ENCODE results near the gene TARS2.

- no peak for TF ChIP-seq POLR2A (IDR thresholded peaks at IDR 0.05)
- TF ChIP-seq, protein P1, sequence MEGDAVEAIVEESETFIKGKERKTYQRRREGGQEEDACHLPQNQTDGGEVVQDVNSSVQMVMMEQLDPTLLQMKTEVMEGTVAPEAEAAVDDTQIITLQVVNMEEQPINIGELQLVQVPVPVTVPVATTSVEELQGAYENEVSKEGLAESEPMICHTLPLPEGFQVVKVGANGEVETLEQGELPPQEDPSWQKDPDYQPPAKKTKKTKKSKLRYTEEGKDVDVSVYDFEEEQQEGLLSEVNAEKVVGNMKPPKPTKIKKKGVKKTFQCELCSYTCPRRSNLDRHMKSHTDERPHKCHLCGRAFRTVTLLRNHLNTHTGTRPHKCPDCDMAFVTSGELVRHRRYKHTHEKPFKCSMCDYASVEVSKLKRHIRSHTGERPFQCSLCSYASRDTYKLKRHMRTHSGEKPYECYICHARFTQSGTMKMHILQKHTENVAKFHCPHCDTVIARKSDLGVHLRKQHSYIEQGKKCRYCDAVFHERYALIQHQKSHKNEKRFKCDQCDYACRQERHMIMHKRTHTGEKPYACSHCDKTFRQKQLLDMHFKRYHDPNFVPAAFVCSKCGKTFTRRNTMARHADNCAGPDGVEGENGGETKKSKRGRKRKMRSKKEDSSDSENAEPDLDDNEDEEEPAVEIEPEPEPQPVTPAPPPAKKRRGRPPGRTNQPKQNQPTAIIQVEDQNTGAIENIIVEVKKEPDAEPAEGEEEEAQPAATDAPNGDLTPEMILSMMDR (IDR thresholded peaks at IDR 0.05), result no peak
Observed at GRCh38 chr1:150473659-150474058, 13.6 kb upstream of the TARS2 start.
